Neural crest cell (in vitro differentiated cells): Measurements from ENCODE around the gene PISD. TPM values are rescaled to one million over a fixed set of nuclear protein-coding genes. Genes with fewer than 3 reads are reported as not detected.

Source experiments
- DNase-seq: peaks from one replicate; pipeline ENCODE4 v3.0.0; 2021; ENCODE audit warnings: low read depth, mixed read lengths, low spot score
- H3K27ac Mint-ChIP-seq: one replicate; pipeline ENCODE4 v1.8.0; 2021; ENCODE audit warnings: mild to moderate bottlenecking, mixed read lengths; ENCODE audit not compliant: unreplicated experiment
- H3K27me3 Mint-ChIP-seq: 2 replicates; pipeline ENCODE4 v1.8.0; 2021; ENCODE audit warnings: low read depth, mild to moderate bottlenecking, mixed read lengths
- H3K36me3 Mint-ChIP-seq: 2 replicates; pipeline ENCODE4 v1.8.0; 2021; ENCODE audit warnings: low read depth, mild to moderate bottlenecking, mixed read lengths
- H3K4me1 Mint-ChIP-seq: 2 replicates; pipeline ENCODE4 v1.8.0; 2021; ENCODE audit warnings: mixed read lengths
- H3K4me3 Mint-ChIP-seq: one replicate; pipeline ENCODE4 v1.8.0; 2021; ENCODE audit warnings: mild to moderate bottlenecking, mixed read lengths
- H3K9me3 Mint-ChIP-seq: 2 replicates; pipeline ENCODE4 v1.8.0; 2021; ENCODE audit warnings: mixed read lengths
- CTCF ChIP-seq: fragments of 200-600 bp; sonication (generic); conservative IDR thresholded peaks from 2 replicates; pipeline ENCODE4 v1.5.0; 2021; ENCODE audit warnings: antibody characterized with exemption, mild to moderate bottlenecking
- total RNA-seq: library from RNA; stranded (reverse); gene quantifications from 2 replicates; pipeline ENCODE4 v1.2.1, GENCODE V29; 2021

Gene PISD
- total RNA-seq, 1 donor from 2014 or later = 29.0 TPM

GRCh38 chr22:31637891-31638618, 24.0 kb downstream of the PISD start:
- H3K4me3 Mint-ChIP-seq = no peak overlapping the region
- no peaks in the 10 kb centered on the region for H3K36me3 Mint-ChIP-seq
- H3K9me3 Mint-ChIP-seq = no peaks in the 10 kb centered on the region
- peaks cover 3% of the 10 kb centered on the region for H3K4me1 Mint-ChIP-seq
- DNase-seq = no peak
- no peak overlapping the region for H3K27ac Mint-ChIP-seq
- TF ChIP-seq CTCF = no peak
- H3K27me3 Mint-ChIP-seq = no peaks in the 10 kb centered on the region

- no peaks in the 10 kb centered on the region for H3K36me3 Mint-ChIP-seq
- peak overlapping the region; percentile 45 for H3K27ac Mint-ChIP-seq
- H3K4me1 Mint-ChIP-seq = peaks cover 3% of the 10 kb centered on the region
- no peak for DNase-seq
- H3K9me3 Mint-ChIP-seq = no peaks in the 10 kb centered on the region
- H3K4me3 Mint-ChIP-seq = no peak overlapping the region
- H3K27me3 Mint-ChIP-seq = no peaks in the 10 kb centered on the region
- TF ChIP-seq CTCF = no peak
Measured at GRCh38 chr22:31637447-31637890, 24.5 kb downstream of the PISD start.

GRCh38 chr22:31635638-31636306, 26.2 kb downstream of the PISD start:
- H3K27me3 Mint-ChIP-seq = no peaks in the 10 kb centered on the region
- H3K4me3 Mint-ChIP-seq = peak overlapping the region; percentile 57
- H3K9me3 Mint-ChIP-seq = no peaks in the 10 kb centered on the region
- peaks cover 13% of the 10 kb centered on the region for H3K4me1 Mint-ChIP-seq
- DNase-seq = no peak
- no peaks in the 10 kb centered on the region for H3K36me3 Mint-ChIP-seq
- TF ChIP-seq CTCF = no peak
- H3K27ac Mint-ChIP-seq = peak overlapping the region; percentile 40

GRCh38 chr22:31631436-31631835, 30.6 kb downstream of the PISD start:
- no peaks in the 10 kb centered on the region for H3K27me3 Mint-ChIP-seq
- H3K27ac Mint-ChIP-seq = no peak overlapping the region
- no peaks in the 10 kb centered on the region for H3K36me3 Mint-ChIP-seq
- no peak for DNase-seq
- TF ChIP-seq CTCF = no peak
- peaks cover 13% of the 10 kb centered on the region for H3K4me1 Mint-ChIP-seq
- no peaks in the 10 kb centered on the region for H3K9me3 Mint-ChIP-seq
- H3K4me3 Mint-ChIP-seq = peak overlapping the region; percentile 85

GRCh38 chr22:31630331-31631329, 31.4 kb downstream of the PISD start:
- Mint-ChIP-seq H3K9me3 (no peaks in the 10 kb centered on the region), H3K4me3 (peak overlapping the region; percentile 88), H3K4me1 (peaks cover 17% of the 10 kb centered on the region), H3K27ac (peak overlapping the region; percentile 97), H3K27me3 (no peaks in the 10 kb centered on the region), H3K36me3 (no peaks in the 10 kb centered on the region)
- peak; percentile 67 for DNase-seq
- TF ChIP-seq CTCF = peak; percentile 22
